GM18499 (cell line): ENCODE data around the gene COMP.

Source experiments
- ATAC-seq: cut with Tn5 transposase; IDR thresholded peaks from one replicate; pipeline ENCODE4 v1.9.1; 2021; ENCODE audit warnings: moderate number of reproducible peaks; ENCODE audit not compliant: insufficient read depth, unreplicated experiment

The COMP gene

GRCh38 chr19:18804643-18805042 lies 13.5 kb upstream of the COMP start:
- ATAC-seq = no peak

- ATAC-seq = no peak
Measured at GRCh38 chr19:18804139-18804601, 13.1 kb upstream of the COMP start.

DNA sequence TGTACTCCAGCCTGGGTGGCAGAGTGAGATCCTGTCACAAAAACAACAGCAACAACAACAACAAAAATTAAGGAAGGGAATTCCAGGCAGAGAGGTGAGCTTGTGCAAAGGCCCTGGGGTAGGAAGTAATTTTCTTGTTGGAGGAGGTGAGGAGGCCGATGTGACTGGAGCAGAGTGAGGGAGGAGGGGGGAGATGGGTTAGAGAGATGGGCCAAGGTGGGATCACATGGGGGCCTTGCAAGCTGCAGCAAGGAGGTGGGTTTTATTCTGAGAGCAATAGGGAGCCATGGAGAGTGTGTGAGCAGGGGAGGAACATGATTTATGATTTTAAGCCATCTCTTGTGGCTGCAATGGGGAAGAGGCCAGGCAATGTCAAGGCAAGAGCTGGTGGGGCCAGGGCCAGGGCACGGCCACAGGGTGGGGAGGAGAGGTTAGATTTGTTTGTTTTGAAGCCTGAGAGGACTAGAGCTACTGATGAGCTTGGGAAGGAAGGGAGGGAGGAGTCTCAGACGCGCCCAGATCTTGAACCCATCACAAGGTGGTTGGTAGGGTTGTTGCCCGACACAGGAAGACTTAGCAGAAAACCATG lies 12.5 kb upstream of the COMP start:
- no peak for ATAC-seq

- ATAC-seq = no peak
Measured at GRCh38 chr19:18802354-18802753, 11.2 kb upstream of the COMP start.

- ATAC-seq = no peak
Measured at GRCh38 chr19:18800636-18801035, 9.5 kb upstream of the COMP start.

- no peak for ATAC-seq
Measured at GRCh38 chr19:18800079-18800478, 9.0 kb upstream of the COMP start.

GRCh38 chr19:18799389-18799970 lies 8.4 kb upstream of the COMP start:
- ATAC-seq = no peak

- no peak for ATAC-seq
Measured at GRCh38 chr19:18798384-18799352, 7.6 kb upstream of the COMP start.

DNA sequence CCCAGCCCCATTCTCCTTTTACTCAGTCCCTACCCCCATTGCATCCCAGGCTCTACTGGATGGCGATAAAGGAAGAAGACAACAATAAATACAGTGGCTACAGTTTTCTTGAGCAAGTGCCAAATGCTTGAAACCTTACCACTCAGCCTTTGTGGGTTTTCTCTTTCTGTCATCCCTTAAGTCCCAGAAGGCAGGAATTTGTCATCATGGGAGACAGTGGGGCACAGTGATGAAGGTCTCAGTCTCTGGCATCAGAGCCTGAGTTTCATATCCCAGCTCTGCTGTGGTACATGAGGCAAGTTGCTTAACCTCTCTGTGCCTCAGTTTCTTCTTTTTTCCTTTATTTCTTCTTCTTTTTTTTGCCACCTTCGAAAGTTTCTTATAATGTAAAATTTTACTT lies 5.1 kb upstream of the COMP start:
- ATAC-seq = no peak

- no peak for ATAC-seq
Measured at GRCh38 chr19:18795540-18795939, 4.4 kb upstream of the COMP start.

- ATAC-seq = no peak
Measured at GRCh38 chr19:18794692-18795091, 3.6 kb upstream of the COMP start.

GRCh38 chr19:18794029-18794313 lies 2.9 kb upstream of the COMP start:
- no peak for ATAC-seq

- ATAC-seq = no peak
Measured at GRCh38 chr19:18793144-18794028, 2.3 kb upstream of the COMP start.

DNA sequence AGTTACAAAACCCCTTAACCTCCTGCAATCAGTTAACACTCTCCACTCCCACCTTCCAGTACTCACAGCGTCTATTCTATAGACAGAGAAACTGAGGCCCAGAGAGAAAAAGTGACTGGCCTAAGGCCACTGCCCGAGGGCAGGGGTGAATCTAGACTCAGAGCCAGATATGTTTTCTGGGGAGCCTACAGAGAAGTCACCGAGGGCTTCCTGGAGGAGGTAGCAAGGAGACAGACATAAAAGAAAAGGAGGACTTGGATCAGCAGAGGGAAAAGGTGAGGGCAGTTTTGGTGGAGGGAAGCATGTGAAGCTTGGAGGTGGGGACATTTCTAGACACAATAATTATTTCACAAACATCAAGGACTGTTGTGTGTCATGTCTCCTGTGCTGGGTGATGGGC lies 1.6 kb upstream of the COMP start:
- no peak for ATAC-seq

DNA sequence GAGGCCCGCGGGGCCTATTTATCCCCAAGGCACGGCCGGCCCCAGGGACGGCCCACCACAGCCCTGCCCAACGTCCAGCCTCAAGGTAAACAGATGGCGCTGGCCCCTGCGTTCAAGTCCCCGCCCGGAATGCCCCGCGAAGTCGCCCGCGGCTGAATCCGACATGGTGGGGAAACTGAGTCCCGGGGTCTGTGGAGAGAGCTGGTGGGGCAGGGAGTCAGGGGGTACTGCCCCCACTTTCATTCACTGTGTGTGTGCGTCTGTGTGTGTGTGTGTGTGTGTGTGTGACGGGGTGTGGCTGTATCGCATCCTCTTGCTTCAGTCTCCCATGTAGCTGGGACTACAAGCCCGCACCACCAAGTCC lies 192 bp upstream of the COMP start:
- ATAC-seq = no peak

- ATAC-seq = no peak
Measured at GRCh38 chr19:18789883-18790565, 1.1 kb downstream of the COMP start.

DNA sequence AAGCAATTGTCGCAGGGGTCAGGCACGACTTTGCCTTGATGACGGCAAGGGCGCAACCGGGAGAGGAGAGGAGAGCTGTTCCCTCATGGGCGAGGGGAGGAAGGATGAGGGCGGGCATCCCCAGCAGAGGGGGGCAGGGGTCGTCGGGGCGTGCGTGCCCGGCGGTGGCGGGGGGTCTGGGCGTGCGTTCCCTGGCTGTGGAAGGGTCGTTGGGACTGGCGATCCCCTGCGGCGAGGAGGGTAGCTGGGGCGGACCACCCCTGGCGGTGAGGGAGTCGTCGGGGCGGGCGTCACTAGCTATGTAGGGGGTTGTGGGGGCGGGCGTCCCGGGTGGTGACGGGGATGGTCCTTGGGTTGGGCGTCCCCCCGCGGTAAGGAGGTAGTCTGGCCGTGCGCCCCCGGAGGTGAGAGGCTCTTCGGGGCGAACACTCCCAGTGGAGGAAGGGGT lies 1.7 kb downstream of the COMP start:
- ATAC-seq = no peak

- no peak for ATAC-seq
Measured at GRCh38 chr19:18788529-18789421, 2.3 kb downstream of the COMP start.
